GM19438 (cell line): Measurements from ENCODE around the gene ATXN7L2.

Source experiments
- ATAC-seq: cut with Tn5 transposase; IDR thresholded peaks from one replicate; pipeline ENCODE4 v1.9.1; 2021; ENCODE audit warnings: low read depth; ENCODE audit not compliant: unreplicated experiment

The ATXN7L2 gene

DNA sequence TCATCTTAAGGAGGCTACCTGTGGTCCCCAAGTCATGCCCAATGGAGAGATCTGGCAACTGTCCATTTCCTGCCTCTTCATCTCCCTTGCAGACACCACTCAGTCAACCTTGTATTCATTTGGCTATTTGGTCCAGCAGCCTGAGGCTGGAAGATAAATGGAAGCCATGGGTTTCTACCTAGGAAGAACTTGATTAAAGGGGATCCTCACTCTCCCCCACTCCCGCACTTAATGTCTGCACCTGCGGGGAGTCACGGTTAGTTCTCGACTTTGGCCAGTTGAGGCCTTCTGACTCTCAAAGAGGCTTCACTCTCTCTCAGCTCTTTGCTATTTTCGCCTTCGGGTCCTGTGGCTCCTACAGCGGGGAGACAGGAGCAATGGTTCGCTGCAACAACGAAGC, 8.4 kb upstream of the ATXN7L2 start:
- ATAC-seq = no peak

DNA sequence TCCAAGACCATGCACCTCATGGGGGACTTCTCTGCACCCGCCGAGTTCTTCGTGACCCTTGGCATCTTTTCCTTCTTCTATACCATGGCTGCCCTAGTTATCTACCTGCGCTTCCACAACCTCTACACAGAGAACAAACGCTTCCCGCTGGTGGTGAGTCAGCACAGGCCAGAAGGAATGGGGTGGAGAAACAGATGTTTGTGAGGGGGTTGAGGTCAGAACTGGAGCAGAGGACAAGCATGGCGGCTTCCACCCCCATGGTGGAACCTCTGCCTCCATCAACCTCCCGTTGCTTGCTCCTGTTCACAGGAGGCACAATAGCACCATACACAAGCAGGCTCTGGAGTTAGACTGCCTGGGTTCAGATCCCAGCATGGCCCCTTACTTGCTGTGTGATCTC, 6.9 kb upstream of the ATXN7L2 start:
- ATAC-seq = no peak

DNA sequence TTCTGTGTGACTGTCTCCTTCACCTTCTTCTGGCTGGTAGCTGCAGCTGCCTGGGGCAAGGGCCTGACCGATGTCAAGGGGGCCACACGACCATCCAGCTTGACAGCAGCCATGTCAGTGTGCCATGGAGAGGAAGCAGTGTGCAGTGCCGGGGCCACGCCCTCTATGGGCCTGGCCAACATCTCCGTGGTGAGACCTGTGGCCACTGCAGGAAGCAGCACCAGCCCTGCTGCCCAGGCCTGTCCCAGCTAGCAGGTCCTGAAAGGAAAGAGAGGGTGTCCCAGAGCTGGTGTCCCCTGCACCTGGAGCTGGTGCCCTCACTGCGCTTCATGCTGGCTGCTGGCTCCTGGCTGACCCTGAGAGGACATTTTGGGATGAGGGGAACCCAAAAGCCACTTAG, 5.9 kb upstream of the ATXN7L2 start:
- no peak for ATAC-seq

DNA sequence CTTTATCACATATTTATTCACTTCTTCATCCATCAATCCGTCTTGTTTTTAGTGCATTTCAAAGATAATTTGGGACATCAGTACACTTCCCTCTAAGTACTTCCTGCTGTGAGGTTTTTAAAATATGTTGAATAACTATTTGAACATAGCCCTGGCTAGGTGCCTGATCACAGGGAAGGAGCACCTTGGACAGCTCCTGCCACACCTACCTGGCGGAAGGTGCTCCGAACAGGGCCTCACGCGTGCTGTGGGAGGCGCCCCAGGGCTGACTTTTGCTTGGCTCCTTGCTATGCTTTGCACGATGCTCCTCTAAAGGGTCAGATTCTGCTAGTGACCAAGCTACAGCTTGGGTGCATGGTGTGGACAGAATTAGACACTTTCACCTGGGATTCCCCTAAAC, 4.9 kb upstream of the ATXN7L2 start:
- no peak for ATAC-seq

DNA sequence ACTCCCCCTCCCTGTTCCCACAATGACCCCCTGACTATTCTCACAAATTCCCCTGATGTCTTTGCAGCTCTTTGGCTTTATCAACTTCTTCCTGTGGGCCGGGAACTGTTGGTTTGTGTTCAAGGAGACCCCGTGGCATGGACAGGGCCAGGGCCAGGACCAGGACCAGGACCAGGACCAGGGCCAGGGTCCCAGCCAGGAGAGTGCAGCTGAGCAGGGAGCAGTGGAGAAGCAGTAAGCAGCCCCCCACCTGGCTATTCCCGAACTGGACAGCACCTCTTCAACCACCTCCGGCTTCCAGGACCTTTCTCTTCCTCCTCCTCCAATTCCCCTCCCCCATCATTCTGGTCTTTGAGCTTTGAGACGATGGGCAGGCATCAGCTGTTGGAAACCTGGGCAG, 4.4 kb upstream of the ATXN7L2 start:
- ATAC-seq = no peak

DNA sequence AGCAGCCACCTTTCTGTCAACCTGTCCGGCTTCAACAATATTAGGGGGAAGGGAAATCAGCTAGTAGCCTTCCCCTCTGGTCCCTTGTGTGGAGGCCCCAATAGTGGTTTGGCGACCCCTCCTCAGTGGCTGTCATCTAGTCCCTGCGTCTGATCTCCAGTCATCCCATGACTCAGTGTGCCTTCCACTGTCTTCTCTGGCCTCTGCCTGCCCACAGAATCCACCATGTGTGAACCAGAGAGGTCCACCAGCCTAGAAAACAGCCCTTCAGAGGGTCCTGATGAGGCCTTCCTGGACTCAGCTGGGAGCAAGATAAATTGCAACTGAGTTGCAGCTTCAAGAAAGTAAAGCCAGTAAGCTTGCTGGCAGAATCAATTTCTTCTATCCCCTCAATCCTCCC, 3.8 kb upstream of the ATXN7L2 start:
- no peak for ATAC-seq

DNA sequence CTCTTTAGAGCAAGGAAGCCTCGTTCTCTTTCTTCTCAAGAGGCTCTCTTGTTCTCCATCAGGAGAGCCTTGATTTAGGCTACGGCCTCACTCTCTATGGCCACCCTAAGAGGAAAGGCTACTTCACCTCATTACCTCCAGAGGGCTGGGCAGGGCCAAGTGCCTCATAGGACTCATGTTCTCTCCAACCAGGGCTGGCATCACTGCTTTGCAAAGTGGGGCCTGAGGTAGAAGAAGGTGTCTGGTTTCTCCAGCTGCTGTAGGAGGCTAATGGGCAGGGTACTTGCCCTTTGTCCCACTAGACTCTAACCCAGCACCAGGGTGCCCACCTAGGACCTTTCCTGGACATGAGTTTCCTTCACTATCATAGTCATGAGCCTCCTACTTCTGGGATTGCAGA, 2.1 kb upstream of the ATXN7L2 start:
- ATAC-seq = no peak

DNA sequence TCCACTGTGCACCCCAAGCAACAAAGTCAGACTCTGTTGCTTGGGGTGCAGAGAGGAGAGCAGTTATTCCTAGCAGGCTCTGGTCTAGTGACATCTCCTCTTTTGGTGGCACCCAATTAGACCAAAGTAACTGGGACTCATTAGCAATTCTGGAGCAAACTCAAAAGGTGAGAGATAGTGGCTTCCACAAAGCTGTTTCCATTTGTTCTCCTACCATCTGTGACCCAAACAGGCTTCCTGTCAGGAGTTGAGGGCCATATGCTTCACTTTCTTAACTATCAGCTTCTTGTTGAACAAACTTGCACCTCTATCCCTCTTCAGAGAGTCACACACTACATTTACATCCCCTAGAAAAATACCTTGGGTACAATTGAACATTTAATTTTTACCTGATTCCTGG, 1.5 kb upstream of the ATXN7L2 start:
- no peak for ATAC-seq

DNA sequence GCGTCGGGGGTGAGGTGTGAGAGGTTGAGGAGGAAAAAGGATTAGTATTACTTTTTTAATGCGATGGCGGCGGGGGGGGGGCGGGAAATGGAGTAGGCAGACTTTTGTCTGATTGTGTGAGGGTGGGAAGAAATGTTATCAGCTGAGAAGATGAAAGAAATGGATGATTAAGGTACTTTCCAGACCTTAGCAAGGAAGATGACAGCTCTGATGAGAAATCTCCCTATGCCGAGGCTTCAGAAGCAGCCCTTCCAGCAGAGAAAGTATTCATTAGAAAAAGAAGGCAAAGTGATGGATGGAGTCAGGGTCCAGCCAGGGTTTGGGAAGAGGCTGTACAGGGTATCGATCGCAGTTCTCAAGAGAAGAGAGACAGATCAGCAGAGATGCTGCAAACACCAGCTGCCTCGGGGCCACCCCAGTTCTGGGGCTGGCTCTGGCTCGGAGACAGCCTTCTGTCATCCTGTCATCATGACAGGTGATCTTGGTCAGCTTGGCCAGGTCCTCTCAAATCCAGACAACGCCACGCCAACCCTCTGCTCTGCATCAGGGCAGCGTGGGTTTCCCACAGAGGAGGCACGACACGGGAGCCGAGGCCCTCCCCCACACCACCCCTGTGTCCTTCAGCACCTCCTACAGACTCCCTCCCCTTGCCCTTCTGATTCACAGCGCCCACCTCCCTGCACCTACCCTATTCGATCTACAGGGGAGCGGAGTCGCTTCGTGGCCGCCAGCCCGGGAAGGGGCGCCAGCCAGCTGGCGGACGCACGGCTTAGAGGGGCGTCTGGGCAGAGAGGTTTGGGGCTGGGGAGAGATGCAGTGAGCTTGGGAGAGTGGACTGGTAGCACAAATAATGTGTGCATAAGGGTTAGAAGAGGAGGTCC, 674 bp upstream of the ATXN7L2 start:
- ATAC-seq = peak; percentile 34

DNA sequence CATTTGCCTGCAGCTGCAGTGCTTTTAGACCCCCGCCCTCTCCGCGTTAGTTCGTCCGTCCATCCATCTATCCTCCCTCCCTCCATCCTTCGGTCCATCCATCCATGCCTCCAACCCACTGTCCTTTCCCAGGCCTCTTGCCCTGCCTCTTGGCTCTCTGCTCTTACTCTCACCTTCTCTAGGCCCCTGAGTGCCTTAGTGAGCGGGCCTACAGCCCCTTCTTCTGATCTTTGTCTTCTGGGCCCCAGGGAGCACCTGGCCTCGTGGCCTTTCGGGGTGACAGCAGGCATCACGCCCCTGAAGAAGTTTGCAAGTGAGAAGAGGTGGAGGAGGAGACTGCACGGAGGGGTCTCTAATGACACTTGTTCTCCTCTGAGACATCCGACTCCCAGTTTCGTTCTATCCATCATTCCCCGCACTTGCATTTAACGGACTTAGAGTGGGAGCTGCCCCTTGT, 842 bp downstream of the ATXN7L2 start:
- ATAC-seq = no peak

DNA sequence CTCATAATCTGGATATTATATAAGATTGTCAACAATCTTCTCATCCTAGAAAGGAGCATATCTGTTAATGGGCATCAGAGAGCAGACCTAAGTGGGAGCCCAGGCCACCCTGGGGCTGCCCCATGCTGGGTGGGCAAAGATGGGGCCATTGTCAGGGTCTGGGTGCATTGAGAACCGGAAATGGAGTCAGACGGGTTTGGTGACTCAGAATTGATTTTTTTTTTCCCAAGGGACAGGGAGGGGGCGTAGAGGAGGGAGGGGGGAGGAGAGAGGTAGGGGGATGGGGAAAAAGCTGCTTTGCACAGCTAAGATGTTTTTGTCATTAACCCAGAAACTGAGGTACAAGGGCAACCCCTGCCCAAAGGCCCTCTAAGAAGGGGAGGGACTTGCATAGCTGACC, 1.3 kb downstream of the ATXN7L2 start:
- no peak for ATAC-seq

DNA sequence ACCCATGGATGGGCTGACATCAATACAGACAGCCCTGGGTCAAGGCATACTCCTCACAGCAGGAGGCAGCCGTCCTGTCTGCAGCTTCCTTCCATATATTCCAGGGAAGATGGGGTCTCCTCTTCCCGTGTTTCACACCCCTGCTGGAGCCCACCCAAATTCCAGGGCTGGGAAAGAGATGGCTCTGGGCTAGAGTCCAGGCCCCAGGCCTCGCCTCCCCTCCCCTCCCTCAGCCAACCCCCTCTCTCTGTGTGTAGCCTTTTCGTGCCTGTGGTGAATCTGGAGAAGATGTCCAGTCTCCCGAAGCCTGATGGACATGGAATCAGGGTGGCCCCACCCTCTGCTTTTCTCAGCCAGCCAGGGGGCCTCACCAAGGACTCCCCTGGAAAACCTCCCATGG, 3.6 kb downstream of the ATXN7L2 start:
- no peak for ATAC-seq

DNA sequence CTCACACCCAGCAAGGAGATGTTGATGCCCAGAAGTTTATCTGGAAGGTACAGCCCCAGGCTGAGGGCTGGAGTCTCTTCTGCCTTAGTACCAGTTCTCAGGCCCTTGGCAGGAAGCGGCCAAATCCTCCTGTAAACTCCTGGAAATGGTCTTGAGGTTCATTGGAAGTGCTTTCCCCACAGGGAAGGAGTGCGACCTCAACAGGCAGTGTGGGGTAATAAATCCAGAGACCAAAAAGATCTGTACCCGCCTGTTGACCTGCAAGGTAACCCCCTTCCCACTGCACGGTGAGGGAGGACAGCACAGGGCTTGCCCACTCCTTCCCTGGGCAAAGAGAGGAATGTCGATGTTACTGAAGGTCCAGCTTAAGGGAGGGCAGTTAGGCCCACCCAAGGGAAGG, 4.5 kb downstream of the ATXN7L2 start:
- ATAC-seq = no peak

DNA sequence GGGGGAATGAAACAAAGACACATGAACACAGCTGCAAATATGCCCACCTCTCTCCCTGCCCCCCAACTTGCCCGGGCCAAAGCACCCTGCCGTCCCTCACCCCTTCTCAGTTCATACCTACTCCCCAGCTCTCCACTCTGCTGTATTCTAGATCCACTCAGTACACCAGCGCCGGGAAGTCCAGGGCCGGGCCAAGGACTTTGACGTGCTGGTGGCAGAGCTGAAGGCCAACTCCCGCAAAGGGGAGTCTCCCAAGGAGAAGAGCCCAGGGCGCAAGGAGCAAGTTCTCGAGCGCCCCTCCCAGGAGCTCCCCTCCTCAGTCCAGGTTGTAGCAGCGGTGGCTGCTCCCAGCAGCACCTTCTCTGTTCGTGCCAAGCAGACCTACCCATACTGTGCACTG, 5.0 kb downstream of the ATXN7L2 start:
- ATAC-seq = no peak

DNA sequence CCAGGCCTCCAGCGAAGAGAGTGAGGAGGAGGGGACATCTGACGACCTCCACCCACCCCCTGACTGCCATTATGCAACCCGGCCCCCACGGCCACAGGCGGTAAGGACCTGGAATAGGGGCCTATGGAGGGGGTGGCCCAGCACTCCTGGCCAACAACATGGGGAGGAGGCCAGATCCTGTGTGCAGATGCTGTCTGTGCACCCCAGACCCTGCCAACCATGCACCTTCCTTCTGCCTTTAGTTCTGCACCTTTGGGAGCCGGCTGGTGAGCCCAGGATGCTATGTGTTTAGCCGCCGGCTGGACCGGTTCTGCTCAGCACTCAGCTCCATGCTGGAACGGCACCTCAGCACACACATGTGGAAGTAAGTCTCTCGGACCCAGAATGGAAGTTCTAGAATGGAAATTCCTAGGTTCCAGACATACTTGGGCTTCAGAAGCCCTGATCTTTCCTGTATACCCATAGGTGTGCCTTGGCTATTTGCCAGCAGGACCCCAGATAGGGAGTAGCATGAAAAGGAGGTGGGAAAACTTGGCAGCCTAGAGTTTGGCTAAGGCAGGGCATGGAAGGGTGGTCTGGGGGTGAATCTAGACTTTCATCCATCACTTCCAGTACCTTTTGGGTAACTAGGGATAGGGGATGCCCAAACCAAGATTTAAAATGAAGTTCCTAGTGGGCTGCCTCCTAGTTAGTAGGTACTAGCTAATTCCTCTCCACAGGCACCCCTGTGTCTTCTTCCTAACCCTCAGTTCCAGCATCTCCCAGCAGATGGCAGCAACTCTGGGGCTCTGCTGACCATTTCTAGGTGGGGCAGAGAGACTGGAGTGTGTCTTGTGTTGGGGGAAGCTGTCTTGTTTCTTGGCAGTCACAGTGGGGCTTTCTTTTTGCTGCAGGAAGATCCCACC, 6.6 kb downstream of the ATXN7L2 start:
- ATAC-seq = no peak

DNA sequence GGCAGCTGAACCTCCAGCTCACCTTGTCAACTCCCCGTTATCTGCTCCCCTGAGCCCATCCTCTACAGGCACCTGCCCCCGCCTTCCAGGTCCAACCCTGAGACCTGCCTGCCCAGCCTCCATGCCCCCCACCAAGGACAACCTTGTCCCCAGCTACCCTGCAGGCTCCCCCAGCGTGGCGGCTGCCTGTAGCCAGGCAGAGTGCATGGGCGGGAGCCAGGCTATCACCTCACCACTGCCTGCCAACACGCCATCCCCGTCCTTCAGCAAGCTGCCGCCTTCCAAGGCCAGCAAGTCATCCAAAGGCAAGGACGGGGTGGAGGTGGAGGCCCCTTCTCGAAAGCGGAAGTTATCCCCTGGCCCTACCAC, 7.2 kb downstream of the ATXN7L2 start:
- no peak for ATAC-seq

DNA sequence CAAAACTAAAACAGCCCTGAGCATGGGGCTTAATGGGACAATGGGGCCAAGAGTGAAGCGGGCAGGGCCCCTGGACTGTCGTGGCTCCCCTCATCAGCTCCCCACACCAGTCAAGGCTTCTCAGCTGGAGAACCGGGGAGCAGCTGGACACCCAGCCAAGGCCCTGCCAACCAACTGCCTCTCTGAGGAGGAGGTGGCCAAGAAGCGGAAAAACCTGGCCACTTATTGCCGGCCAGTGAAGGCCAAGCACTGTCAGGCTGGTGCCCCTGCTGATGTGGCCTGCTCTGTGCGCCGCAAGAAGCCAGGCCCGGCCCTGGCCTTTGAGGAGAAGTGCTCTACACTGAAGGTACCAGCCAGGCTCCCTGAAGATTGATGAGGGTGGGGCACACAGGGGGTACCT, 7.7 kb downstream of the ATXN7L2 start:
- ATAC-seq = no peak

DNA sequence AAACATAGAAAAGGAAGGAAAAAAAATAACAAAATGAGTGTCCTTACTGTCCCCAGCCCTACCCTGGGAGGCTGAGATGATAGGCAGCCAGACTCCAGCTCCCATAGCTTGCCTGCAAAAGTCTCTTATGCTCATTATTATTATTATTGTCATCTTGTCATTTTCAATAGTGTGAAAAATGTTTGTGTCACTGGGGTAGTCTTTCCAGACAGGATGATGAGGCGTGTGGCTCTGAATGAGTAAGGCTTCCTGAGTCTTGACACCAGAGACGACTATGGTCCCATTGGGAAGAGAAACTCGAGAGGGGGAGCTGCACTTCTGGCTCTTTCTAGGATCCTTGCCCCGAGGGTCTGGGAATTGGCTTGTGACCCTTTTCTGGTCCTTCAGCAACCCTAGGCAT, 9.1 kb downstream of the ATXN7L2 start:
- ATAC-seq = no peak

DNA sequence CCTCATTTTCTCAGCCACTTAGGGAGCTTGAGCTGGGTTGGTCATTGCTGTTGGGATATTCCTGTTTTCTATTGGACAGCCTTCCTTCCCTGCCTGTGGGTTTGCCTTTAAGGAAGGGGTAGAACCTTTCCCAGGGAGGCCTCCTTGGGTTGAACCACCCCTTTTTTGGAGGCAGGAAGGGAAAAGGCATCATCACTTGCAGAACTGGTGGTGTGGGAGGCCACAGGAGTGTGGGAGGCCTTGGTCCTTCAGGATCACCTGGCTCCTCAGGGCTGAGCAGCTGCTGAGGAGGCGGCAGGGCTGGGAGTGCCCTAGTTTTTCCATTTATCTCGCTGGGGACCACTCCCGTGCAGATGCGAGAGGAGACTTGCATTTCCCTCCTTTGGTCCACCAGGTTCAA, 9.5 kb downstream of the ATXN7L2 start:
- ATAC-seq = no peak

DNA sequence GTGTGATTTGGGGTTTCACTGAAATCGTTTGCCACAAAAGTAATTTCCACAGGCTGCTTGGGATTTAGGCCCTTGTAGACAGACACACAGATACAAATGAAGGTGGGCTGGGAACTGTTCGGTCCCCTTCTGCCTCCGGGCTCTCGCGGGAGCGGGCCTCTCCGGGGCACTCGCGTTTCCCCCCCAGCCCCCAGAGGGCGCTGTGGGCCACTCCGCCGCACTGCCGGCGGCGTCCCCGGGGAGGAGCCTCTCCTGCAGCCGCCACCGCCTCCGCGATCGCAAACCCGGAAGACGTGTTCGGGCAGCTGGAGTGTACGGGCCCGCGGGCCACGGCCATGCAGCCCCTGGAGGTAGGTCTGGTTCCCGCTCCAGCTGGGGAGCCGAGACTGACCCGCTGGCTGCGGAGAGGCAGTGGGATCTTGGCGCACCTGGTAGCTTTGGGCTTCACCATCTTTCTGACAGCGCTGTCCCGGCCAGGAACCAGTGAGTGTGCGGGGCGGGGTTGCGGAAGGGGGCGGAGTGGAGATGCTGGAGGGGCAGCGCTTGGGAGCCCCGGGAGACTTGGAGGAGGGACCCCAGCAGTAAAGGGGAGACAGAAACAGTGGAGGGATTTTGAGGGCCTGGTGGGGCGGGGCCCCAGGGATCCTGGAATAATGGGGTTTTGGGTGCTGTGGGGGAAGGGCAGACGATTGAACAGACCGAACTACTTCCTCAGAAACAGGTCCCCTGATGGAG, 10.3 kb downstream of the ATXN7L2 start, which contains the start of gene CYB561D1:
CYB561D1 (plus strand) TSS at position 290 of the 735 bp plus-strand sequence; CDS start at position 336, 46 bp downstream.
- ATAC-seq = peak; percentile 90

DNA sequence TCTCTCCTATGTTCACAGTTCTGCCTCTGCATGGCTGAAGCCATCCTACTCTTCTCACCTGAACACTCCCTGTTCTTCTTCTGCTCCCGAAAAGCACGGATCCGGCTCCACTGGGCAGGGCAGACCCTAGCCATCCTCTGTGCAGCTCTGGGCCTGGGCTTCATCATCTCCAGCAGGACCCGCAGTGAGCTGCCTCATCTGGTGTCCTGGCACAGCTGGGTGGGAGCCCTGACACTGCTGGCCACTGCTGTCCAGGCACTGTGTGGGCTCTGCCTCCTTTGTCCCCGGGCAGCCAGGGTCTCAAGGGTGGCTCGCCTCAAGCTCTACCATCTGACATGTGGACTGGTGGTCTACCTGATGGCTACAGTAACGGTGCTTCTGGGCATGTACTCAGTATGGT, 12.0 kb downstream of the ATXN7L2 start:
- ATAC-seq = no peak
